Measurements from ENCODE around the gene WDR74.

Gene WDR74

DNA sequence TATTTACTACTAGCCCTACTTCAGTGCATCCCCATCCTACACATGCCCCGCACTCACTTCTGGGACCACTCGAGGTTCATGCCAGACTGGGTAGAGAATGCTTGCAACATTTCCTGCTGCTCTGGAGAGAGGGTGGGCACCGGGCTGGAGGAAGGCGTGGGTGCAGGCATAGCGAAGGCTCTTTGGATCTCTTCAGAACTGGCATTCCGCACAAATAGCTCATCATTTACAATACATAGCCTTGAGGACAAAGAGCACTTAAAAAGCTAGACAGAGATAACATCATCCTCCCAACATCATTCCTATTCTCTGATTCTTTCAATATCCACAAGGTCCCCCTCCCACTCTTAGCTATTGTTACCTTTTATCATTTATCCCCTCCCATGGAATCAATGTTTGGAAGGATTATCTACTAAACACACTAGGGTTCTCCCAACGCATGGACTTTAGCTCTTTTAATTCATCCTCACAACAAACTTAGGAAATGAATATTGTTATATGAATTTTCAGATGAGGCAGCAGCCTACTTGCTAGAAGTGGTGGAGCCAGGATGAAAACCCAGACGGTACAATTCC lies 45.1 kb downstream of the WDR74 start:
- no peak for DNase-seq (ENCODE audit: low read depth)

DNA sequence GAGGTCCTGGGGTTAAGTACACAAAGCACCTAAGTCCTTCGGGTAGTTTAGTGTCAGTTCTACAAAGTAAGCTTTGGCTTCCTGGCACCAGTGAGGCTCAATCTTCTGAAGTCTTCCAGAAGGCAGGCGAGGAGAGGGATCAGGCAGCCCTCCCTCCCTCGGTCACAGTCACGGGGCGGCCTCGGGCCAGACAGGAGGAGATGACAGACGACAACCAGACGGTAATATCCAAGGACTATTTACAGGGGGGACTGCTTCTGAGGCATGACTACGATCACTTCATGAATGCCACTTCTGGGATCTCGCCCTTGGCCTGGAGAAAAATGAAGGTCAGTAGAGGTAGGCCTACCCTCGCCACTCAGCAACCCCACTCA lies 47.2 kb downstream of the WDR74 start:
- no peak for DNase-seq (ENCODE audit: low read depth)

DNA sequence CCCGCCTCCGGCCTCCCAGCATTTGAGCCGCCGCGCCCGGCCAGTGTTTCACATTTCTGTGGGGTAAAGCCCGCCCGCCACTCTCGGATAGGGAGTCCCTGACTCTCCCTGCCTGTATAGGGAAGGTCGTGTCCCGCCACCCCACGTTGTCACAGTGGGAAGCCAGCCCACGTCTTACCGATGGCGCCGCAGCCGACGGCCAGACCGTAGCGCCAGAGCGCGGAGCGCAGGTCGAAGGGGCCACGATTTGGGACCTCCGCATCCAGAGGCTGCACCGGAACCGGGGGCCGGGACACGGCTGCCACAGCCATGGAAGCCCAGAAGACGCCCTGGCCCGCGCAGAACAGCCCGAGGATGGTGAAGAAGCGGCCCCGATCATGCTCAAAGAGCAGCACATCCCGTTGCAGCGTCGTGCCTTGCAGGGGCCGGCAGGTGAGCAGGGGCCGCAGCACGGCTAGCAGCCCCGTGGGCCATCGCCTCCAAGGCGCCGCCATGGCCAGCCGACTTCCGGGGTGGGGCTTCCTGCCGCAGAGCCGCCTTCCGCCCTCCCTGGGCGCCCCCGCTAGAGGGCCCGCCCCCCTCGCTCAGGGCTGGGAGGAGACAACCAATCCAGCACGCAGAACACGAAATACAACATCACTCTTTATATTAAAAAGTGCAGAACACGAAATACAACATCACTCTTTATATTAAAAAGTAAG lies 47.7 kb downstream of the WDR74 start, which contains the start of gene TMEM223:
TSS of gene TMEM223 (minus strand) at position 506 of the 701 bp plus-strand sequence. CDS start at position 494, 12 bp downstream.
- peak; percentile 56 for DNase-seq (ENCODE audit: low read depth)

DNA sequence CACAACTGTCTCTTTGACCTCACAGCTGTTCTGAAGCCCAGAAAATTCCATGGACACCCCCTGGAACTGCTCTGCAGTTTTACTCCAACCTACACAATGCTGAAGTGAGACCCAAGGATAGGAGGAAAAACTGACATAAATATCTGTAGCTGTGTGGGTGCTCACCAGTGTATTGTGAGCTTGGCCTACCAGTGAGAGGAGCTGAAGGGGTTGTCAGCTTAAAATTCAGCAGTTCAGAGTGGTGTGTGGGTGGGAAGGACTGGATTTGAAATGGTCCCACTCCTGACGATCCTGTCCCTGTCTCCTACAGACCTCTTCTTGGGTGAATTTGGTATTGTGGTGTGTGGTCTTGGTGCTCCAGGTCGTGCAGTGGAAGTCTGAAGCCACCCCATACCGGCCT lies 49.8 kb downstream of the WDR74 start:
- no peak for DNase-seq (ENCODE audit: low read depth)

DNA sequence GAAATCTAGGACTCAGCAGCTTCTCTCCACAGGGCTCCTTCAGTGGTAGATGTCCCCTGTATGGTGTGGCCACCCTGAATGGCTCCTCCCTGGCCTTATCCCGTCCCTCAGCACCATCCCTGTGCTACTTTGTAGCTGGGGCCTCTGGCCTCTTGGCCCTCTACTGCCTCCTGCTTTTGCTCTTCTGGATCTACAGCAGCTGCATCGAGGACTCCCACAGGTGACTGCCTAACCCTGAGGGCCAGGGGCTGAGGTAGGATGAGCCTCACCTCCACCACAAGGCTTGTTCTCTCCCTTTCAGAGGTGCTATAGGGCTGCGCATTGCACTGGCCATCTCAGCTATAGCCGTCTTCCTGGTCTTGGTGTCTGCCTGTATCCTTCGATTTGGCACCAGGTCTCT lies 50.4 kb downstream of the WDR74 start:
- DNase-seq (ENCODE audit: low read depth), result no peak

DNA sequence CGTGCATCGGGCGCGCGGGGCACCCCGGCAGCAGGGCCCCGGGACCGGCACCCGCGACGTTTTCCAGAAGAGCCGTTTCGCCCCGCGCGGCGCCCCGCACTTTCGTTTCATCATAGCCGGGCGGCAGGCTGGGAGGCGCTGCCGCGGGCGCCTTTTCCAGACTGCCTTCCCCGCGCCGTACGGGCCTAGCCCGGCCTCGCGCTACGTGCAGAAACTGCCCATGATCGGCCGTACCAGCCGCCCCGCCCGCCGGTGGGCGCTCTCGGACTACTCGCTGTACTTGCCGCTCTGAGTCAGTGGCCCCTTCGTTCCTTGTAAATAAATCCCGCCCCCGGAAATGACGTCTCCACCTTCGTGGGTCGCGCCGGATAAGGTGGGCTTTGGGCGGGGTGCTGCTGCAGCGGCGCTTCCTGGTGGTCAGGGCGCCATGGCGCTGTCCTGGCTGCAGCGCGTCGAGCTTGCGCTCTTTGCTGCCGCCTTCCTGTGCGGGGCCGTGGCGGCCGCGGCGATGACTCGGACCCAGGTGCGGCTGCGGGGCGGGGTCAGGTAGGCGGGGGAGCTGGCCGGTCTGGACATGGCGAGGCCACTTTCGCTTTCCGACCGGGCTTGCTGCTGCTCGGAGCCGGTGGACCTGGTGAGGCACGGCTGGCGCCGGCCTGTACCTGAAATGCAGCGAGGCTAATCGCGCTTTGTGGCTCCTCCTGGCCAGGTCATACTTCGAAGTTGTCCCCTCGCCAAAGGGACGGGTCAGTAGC lies 52.2 kb downstream of the WDR74 start, which contains the start of gene TMEM179B:
TSS of gene TMEM179B (plus strand) at position 398 of the 755 bp plus-strand sequence. CDS start at position 428, 30 bp downstream.
- peak; percentile 87 for DNase-seq (ENCODE audit: low read depth)

DNA sequence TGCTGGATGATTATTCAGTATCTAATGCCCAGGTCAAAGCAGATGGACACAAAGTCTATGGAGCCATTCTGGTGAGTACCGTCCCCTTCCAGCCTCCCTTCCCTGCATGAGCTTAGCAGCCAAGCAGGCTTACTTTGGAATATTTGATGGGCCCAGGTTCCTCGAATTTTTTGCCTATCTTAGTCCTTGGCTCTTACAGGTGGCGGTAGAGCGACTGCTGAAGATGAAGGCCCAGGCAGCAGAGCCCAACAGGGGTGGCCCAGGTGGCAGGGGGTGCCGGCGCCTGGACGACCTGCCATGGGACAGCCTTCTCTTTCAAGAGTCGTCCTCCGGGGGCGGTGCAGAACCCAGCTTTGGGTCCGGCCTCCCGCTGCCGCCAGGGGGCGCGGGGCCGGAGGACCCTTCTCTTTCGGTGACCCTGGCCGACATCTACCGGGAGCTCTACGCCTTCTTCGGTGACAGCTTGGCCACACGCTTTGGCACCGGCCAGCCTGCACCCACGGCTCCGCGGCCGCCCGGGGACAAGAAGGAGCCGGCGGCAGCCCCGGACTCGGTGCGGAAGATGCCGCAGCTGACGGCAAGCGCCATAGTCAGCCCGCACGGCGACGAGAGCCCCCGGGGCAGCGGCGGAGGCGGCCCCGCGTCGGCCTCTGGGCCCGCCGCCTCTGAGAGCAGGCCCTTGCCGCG lies 52.9 kb downstream of the WDR74 start:
- peak; percentile 53 for DNase-seq (ENCODE audit: low read depth)

All from CMK (cell line).